H9 (cell line): ENCODE data around the gene RUNDC3A. TPM values are rescaled to one million over a fixed set of nuclear protein-coding genes. Genes with fewer than 3 reads are reported as not detected.
A peak's percentile ranks its signal among the peaks of the same experiment; 100 is the strongest.

Experiments used
- DNase-seq: peaks from one replicate; pipeline ENCODE4 v3.0.0-alpha.2; 2017
- H2AFZ ChIP-seq: one replicate; pipeline ENCODE4 v1.6.1; 2013; ENCODE audit warnings: mild to moderate bottlenecking, low read length, control low read depth, moderate library complexity
- H2AK5ac ChIP-seq: 2 replicates; pipeline ENCODE4 v1.6.1; 2013; ENCODE audit warnings: low read length, control low read depth, mixed read lengths; ENCODE audit not compliant: insufficient read length
- H2BK120ac ChIP-seq: one replicate; pipeline ENCODE4 v1.6.1; 2013; ENCODE audit warnings: low read depth, mild to moderate bottlenecking, low read length, control low read depth, inconsistent platforms; ENCODE audit not compliant: poor library complexity, severe bottlenecking
- H2BK12ac ChIP-seq: 2 replicates; pipeline ENCODE4 v1.6.1; 2013; ENCODE audit warnings: low read length, control low read depth, mixed read lengths, low read depth; ENCODE audit not compliant: insufficient read length
- H2BK15ac ChIP-seq: 2 replicates; pipeline ENCODE4 v1.6.1; 2013; ENCODE audit warnings: low read depth, low read length, control low read depth
- H2BK20ac ChIP-seq: one replicate; pipeline ENCODE4 v1.6.1; 2013; ENCODE audit warnings: low read depth, mild to moderate bottlenecking, low read length, control low read depth, inconsistent platforms; ENCODE audit not compliant: poor library complexity, severe bottlenecking
- H2BK5ac ChIP-seq: 2 replicates; pipeline ENCODE4 v1.6.1; 2013; ENCODE audit warnings: low read length, control low read depth, mixed read lengths; ENCODE audit not compliant: insufficient read length
- H3K14ac ChIP-seq: 2 replicates; pipeline ENCODE4 v1.6.1; 2013; ENCODE audit warnings: low read length, control low read depth; ENCODE audit not compliant: insufficient read depth
- H3K18ac ChIP-seq: 2 replicates; pipeline ENCODE4 v1.6.1; 2013; ENCODE audit warnings: low read depth, mild to moderate bottlenecking, mixed read lengths, low read length, control low read depth; ENCODE audit not compliant: insufficient read length
- H3K23ac ChIP-seq: 2 replicates; pipeline ENCODE4 v1.6.1; 2013; ENCODE audit warnings: low read length, control low read depth, mixed read lengths, low read depth; ENCODE audit not compliant: insufficient read length
- H3K23me2 ChIP-seq: 2 replicates; pipeline ENCODE4 v1.6.1; 2013; ENCODE audit warnings: low read depth, mild to moderate bottlenecking, mixed read lengths, low read length, control low read depth; ENCODE audit not compliant: insufficient read length, poor library complexity, severe bottlenecking
- H3K27ac ChIP-seq: 2 replicates; pipeline ENCODE4 v1.5.1; 2013; ENCODE audit warnings: low read length, control low read depth, mixed read lengths, low read depth; ENCODE audit not compliant: insufficient read length
- H3K27me3 ChIP-seq: 2 replicates; pipeline ENCODE4 v1.6.1; 2013; ENCODE audit warnings: low read length, control low read depth, inconsistent platforms; ENCODE audit not compliant: insufficient read depth
- H3K4ac ChIP-seq: 2 replicates; pipeline ENCODE4 v1.6.1; 2013; ENCODE audit warnings: low read depth, mild to moderate bottlenecking, control low read depth, inconsistent platforms, low read length, moderate library complexity
- H3K4me1 ChIP-seq: 2 replicates; pipeline ENCODE4 v1.6.1; 2013; ENCODE audit warnings: low read length, control low read depth, inconsistent platforms; ENCODE audit not compliant: insufficient read depth
- H3K4me2 ChIP-seq: 2 replicates; pipeline ENCODE4 v1.6.1; 2013; ENCODE audit warnings: low read length, control low read depth, mixed read lengths; ENCODE audit not compliant: insufficient read length, insufficient read depth
- H3K56ac ChIP-seq: 2 replicates; pipeline ENCODE4 v1.6.1; 2013; ENCODE audit warnings: low read depth, mild to moderate bottlenecking, mixed read lengths, low read length, control low read depth; ENCODE audit not compliant: insufficient read length
- H3K79me1 ChIP-seq: 2 replicates; pipeline ENCODE4 v1.6.1; 2013; ENCODE audit warnings: low read depth, mild to moderate bottlenecking, moderate library complexity, low read length, control low read depth, inconsistent platforms; ENCODE audit not compliant: insufficient read depth, poor library complexity, severe bottlenecking
- H3K79me2 ChIP-seq: 2 replicates; pipeline ENCODE4 v1.6.1; 2013; ENCODE audit warnings: low read length, control low read depth, inconsistent platforms; ENCODE audit not compliant: insufficient read depth
- H3K9ac ChIP-seq: 2 replicates; pipeline ENCODE4 v1.6.1; 2013; ENCODE audit warnings: low read length, control low read depth, mixed read lengths; ENCODE audit not compliant: insufficient read length; ENCODE audit errors: extremely low read depth
- H3K9me3 ChIP-seq: one replicate; pipeline ENCODE4 v1.6.1; 2013; ENCODE audit warnings: low read depth, low read length, inconsistent platforms; ENCODE audit not compliant: control insufficient read depth
- H3T11ph ChIP-seq: one replicate; pipeline ENCODE4 v1.6.1; 2013; ENCODE audit warnings: mild to moderate bottlenecking, low read length, control low read depth, inconsistent platforms
- H4K20me1 ChIP-seq: one replicate; pipeline ENCODE4 v1.6.1; 2013; ENCODE audit not compliant: control insufficient read depth, insufficient read length, insufficient read depth
- H4K5ac ChIP-seq: 2 replicates; pipeline ENCODE4 v1.6.1; 2013; ENCODE audit warnings: low read depth, mild to moderate bottlenecking, mixed read lengths, low read length, control low read depth; ENCODE audit not compliant: insufficient read length
- H4K8ac ChIP-seq: replicated peaks from 2 replicates; pipeline ENCODE4 v1.6.1; 2013; ENCODE audit warnings: low read length, control low read depth, mixed read lengths, low read depth; ENCODE audit not compliant: insufficient read length
- H4K91ac ChIP-seq: 2 replicates; pipeline ENCODE4 v1.6.1; 2013; ENCODE audit warnings: low read depth, mild to moderate bottlenecking, moderate library complexity, mixed read lengths, low read length, control low read depth; ENCODE audit not compliant: insufficient read length
- H3K27ac Mint-ChIP-seq, 3 experiments: 2 replicates in 2 of 3; 3 replicates in 1 of 3; pipeline ENCODE4 v1.8.0; 2020 to 2021; ENCODE audit warnings: mixed read lengths in 3 of 3, mild to moderate bottlenecking in 1 of 3, moderate library complexity in 1 of 3
- H3K27me3 Mint-ChIP-seq: 2 replicates; pipeline ENCODE4 v1.8.0; 2021; ENCODE audit warnings: low read depth, mild to moderate bottlenecking, moderate library complexity, mixed read lengths
- H3K36me3 Mint-ChIP-seq, 3 experiments: 2 replicates in 2 of 3; 3 replicates in 1 of 3; pipeline ENCODE4 v1.8.0; 2020 to 2021; ENCODE audit warnings: low read depth in 3 of 3, mixed read lengths in 3 of 3; ENCODE audit not compliant: insufficient read depth in 1 of 3
- H3K4me1 Mint-ChIP-seq, 2 experiments: 2 replicates each; pipeline ENCODE4 v1.8.0; 2020; ENCODE audit warnings: mixed read lengths in 2 of 2
- H3K4me3 Mint-ChIP-seq, 2 experiments: 2 replicates in 1 of 2; 3 replicates in 1 of 2; pipeline ENCODE4 v1.8.0; 2020 to 2021; ENCODE audit warnings: mild to moderate bottlenecking in 2 of 2, mixed read lengths in 2 of 2, moderate library complexity in 1 of 2
- H3K9me3 Mint-ChIP-seq, 2 experiments: 2 replicates in 1 of 2; 3 replicates in 1 of 2; pipeline ENCODE4 v1.8.0; 2020; ENCODE audit warnings: mild to moderate bottlenecking in 2 of 2, mixed read lengths in 2 of 2, moderate library complexity in 1 of 2
- WGBS: extraction: QIAGEN DNeasy Blood & Tissue Kit; methylation state at CpG from one replicate; pipeline ENCODE4 v1.1.7; 2013; ENCODE audit warnings: missing lambda C conversion rate, low lambda C conversion rate, mixed read lengths; ENCODE audit not compliant: insufficient read length; ENCODE audit errors: extremely low coverage; 5-methylcytosine and 5-hydroxymethylcytosine counted together
- total RNA-seq: library from RNA; stranded (reverse); gene quantifications from 2 replicates; pipeline ENCODE4 v1.2.1, GENCODE V29; 2021
- TF ChIP-seq, protein P1 (sequence below): fragments of 200-600 bp; sonication (generic); conservative IDR thresholded peaks from 3 replicates; pipeline ENCODE4 v1.8.0; 2021; ENCODE audit warnings: antibody characterized with exemption, mild to moderate bottlenecking

Gene RUNDC3A
- total RNA-seq, 1 experiment from 2014 or later: 3.8 TPM

DNA sequence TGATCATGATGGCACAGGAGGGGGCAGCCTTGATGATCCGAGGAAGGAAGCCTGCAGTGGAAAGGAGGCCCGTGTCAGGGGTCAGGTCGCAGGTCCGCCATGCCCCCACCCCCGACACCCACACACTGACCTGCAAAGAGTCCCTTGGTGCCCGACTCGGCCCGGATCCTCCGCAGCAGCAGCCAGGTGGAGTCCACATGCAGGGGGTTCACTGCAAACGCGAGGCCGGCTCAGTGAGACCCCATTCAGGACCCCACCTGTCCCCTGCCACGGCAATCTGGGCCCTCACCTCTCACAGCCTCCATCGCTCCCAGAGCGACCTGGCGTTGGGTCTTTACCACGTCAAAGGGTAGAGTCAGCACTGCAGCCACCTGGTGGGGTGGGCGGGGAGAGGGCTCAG is 11.7 kb downstream of the RUNDC3A start:
- no peaks in the 10 kb centered on the region for H3K9me3 ChIP-seq
- no peak overlapping the region for H3K9ac ChIP-seq
- peaks cover 4% of the 10 kb centered on the region for H3K79me1 ChIP-seq
- no peak overlapping the region for H2AFZ ChIP-seq
- TF ChIP-seq, protein P1, sequence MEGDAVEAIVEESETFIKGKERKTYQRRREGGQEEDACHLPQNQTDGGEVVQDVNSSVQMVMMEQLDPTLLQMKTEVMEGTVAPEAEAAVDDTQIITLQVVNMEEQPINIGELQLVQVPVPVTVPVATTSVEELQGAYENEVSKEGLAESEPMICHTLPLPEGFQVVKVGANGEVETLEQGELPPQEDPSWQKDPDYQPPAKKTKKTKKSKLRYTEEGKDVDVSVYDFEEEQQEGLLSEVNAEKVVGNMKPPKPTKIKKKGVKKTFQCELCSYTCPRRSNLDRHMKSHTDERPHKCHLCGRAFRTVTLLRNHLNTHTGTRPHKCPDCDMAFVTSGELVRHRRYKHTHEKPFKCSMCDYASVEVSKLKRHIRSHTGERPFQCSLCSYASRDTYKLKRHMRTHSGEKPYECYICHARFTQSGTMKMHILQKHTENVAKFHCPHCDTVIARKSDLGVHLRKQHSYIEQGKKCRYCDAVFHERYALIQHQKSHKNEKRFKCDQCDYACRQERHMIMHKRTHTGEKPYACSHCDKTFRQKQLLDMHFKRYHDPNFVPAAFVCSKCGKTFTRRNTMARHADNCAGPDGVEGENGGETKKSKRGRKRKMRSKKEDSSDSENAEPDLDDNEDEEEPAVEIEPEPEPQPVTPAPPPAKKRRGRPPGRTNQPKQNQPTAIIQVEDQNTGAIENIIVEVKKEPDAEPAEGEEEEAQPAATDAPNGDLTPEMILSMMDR: no peak
- no peak overlapping the region for H3K14ac ChIP-seq
- H3K4me1 ChIP-seq: no peaks in the 10 kb centered on the region
- peaks cover 4% of the 10 kb centered on the region; the same call in 1 of the 2 replicates for H3K79me2 ChIP-seq
- no peak overlapping the region for H3K4me2 ChIP-seq
- Mint-ChIP-seq H3K36me3 (peaks cover 20 to 52% (median 31%) of the 10 kb centered on the region in 3 experiments), H3K27me3 (peaks cover 16% of the 10 kb centered on the region), H3K9me3 (no peaks in the 10 kb centered on the region), H3K27ac (no peak overlapping the region), H3K4me3 (no peak overlapping the region), H3K4me1 (peaks cover 16% of the 10 kb centered on the region in 2 experiments)
- WGBS: no CpG with 5 or more reads among the region's 18 CpGs
- H3K23me2 ChIP-seq: peaks cover 19% of the 10 kb centered on the region
- no peak overlapping the region for H4K91ac ChIP-seq
- H3K4ac ChIP-seq: no peak overlapping the region
- no peak overlapping the region for H2BK20ac ChIP-seq
- no peak overlapping the region for H4K8ac ChIP-seq
- H3K27ac ChIP-seq: no peak overlapping the region
- no peak overlapping the region for H3K18ac ChIP-seq
- H4K5ac ChIP-seq: no peak overlapping the region
- no peak overlapping the region for H2BK120ac ChIP-seq
- no peak overlapping the region for H2BK12ac ChIP-seq
- no peaks in the 10 kb centered on the region; the same call in 1 of the 2 replicates for H3K27me3 ChIP-seq
- peak; percentile 36 for DNase-seq
- no peak overlapping the region for H2BK5ac ChIP-seq
- H3K56ac ChIP-seq: no peak overlapping the region
- H3T11ph ChIP-seq: no peak overlapping the region
- no peak overlapping the region for H2AK5ac ChIP-seq
- H4K20me1 ChIP-seq: no peaks in the 10 kb centered on the region
- no peak overlapping the region for H3K23ac ChIP-seq
- H2BK15ac ChIP-seq: no peak overlapping the region
